GM19025 (cell line): ENCODE results near the gene ADAM12.
"Not testable (repeated sequence)": the region's sequence is repeated elsewhere in the genome, so short reads cannot be mapped to it uniquely, and the experiment has no call there.

ENCODE experiments used
- ATAC-seq: cut with Tn5 transposase; IDR thresholded peaks from one replicate; pipeline ENCODE4 v1.9.1; 2021; ENCODE audit warnings: mild to moderate bottlenecking, low read depth, moderate library complexity; ENCODE audit not compliant: unreplicated experiment

ADAM12 gene

DNA sequence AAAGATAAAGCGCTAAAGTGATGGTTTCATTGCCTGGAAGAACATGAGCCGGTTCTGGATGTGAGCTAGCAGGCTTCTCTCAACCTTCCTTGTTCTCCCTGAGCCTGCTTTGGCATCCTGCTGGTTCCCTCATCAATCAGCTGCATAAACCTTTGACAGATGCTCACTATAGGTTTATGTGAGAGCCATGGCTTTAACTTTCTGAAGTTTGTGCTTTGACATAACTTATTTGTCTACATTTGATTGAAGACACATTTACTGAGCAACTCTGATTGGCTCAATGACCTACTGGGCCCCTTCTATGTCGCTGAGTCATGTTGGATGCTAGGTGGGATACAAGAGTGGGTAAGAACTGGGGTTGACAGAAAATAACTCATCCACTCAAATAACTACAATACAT is 192.0 kb downstream of the ADAM12 start:
- no peak for ATAC-seq

DNA sequence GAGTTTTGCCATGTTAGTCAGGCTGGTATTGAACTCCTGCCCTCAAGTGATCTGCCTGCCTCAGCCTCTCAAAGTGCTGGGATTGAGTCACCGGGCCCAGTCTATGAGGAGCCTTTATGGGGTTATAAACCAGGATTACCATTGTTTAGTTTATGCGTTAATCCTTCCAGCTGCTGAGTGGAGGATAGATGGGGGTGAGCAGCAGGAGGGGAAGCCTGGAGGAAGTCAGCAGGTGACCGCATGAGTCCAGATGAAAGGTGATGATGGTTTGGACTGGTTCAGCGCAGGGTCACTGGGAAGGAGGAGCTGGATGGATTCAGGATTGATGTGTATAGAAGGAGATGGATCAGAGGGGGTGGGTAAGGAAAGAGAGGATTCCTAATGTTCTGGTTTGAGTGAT is 197.1 kb downstream of the ADAM12 start:
- no peak for ATAC-seq

DNA sequence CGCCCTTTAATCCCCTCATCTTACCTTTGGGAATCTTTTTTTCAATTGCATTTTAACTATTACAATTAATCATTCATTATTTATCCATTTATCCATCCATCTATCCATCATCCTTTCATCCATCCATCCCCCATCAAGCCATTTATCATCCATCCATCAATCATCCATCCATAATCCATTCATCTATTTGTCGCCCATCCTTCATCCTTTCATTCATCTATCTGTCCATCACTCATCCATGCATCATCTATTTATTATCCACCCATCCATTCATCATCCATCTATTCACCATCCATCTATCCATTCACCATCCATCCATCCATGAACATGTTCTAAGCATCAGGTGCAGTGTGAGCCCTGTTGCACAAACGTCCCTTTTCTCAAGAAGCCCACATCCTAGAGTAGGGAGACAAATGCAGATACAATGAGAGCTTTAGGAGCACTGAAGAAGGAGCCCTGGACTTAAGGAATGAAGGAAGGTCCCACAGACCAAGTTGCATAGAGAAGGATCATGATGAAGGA is 199.5 kb downstream of the ADAM12 start:
- ATAC-seq: no peak

DNA sequence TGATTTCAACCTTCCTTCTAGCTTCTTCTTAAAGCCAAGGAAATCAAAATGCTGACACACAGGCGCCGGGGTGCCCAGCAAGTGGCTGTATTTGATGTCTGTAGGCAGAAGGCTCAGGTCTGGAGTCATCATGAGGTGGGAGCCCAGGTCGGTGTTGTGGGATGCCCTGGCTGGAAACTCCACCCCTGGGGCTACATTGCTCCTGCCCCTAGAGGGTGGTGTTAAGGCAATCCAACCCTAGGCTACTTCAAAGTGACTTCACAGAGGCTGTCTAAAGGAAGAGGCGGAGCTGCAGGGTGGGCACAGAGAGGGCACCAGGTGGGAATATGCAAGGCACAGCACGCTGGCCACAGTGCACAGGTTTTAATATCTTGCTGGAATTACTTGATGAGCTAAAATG is 200.9 kb downstream of the ADAM12 start:
- no peak for ATAC-seq

DNA sequence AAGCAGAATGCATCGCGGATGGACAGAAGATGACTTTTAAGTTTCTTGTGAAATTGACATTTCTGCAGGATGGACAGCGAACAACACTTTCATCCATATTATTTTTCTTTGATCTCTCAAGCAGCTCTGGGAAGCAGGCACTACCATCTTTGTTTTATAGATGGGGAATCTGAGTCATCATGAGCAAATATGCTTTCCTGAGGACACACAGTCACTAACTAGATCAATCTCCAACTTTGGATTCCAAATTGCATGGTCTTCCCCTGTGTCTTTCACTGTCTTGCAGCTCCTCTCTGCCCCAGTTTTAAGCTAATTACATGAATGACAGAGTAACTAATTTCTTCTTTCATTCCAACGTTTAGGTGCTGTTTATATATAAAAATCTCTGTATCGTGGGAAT is 201.5 kb downstream of the ADAM12 start:
- ATAC-seq: no peak

DNA sequence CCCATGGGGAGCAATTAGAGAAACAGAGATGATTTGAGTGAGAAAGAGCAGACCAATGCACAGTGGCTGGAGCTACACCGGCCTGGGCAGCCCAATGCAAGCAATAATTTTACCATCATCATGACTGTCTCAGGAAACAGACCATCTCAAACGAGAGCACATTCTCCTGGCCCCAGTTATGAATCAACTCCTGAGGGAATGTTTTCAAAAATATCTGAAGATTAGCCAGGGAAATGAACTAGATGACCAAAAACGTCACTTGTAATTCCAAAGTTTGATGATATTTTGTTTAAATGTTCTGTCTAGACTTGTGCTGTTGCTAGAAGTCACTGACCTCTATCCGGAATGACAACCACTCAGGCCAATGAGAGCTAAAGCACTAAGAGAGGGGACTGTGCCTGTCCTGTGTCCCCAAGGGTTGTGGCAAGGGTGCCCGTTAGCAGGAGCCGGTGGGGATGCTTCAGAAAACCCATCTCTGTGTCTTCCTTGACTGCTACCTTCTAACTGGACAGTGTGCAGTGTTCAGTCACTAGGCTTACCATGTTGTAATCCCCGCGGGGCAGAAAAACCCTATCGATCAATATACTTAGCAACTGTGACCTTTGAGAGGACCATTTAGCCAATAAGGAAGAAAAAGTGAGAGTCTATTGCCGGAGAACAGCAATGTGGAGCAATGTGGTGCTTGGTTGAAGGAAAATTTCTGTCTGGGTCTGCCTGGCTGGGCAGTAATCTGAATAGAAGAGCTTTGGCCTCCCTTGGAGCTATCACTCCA is 202.4 kb downstream of the ADAM12 start:
- no peak for ATAC-seq

DNA sequence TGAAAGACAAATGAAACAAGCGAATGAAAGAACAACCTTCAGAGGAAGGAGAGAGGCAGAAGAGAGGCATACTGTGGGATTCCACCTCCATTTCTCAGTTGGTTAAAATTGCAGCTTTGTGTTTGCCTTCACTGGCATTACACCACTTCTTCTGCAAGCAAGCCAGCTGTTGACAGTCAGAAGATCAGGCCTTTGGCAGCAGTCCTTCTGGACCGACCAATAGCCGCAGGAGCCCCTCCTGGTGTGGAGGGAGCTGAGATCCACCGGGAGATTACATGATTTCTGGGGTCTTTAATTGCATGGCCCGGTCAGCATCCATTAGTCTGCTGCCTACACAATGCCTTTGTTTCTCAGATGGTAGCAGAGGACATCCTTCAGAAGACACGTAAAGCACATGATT is 206.7 kb downstream of the ADAM12 start:
- no peak for ATAC-seq

DNA sequence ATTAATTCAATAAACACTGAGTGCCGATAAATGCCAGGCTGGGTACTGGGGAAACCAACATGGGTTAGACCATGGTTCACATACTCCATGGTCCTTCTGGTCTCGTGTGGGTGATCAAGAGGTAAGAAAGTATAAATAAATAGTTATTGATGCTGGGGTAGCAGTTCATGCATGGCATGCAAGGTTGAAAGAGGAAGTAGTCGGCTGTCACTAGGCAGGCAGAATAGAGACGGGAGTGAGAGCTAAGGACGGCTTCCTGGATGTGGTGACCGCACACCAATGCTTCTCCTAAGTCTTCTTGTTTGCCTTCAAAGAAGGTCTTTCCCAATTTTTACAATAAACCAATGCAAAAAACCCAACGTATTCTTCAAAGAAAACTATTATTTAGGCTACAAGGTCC is 208.6 kb downstream of the ADAM12 start:
- no peak for ATAC-seq

DNA sequence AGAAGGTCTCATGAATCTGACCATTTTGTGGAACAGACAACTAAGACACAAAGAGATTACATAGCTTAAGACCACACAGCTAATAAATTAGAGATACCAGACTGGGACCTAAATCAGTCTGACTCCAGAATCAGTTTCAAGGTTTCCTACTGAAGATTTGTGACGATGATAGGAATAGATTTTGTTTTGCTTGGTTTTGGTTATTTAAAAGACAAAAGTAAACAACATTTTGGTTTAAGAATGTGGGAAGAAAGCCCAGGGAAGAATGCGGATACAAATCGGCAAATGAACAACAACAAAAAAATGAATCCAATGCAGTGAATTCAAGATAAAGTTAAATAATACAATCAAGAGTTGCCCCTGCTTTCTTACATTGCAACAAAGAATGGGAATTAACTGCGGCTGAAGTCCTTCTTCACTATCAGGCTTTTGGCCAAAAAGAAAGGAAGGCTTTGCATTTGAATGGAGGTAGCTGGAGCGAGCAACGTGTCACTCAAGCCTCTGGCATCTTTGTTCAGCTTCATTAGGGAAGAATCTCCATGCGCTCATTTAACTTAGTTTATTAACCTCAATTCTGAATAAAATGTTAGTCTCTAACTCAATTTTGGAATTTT is 210.8 kb downstream of the ADAM12 start:
- no peak for ATAC-seq

DNA sequence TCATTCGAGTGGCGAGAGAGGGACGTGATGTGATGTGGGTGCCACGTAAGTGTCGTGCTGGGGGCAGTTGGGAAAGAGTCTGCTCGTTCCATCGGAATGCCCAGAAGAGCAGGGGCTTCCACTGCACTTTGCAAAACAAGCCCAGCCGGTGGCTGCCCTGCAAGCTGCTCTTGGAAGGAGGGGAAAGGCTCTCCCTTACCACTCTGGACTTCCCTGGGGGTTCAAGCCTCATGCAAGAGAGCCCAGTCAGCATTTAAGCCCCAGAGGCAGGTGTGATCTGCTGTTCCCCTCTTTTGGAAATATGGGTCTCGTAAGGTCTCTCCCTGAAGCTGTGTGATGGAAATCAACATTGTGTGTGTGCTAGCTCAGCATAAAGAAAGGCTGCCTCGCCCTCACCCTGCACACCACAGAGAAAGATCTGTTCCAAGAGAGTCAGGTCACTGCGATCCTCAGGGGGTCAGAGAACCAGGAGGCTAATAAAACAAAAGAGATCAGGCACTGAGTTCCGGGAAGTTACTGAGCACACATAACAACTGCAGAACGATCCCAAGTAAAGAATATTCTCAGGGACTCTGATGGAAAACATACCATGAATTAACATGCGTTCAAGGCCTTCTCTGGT is 212.5 kb downstream of the ADAM12 start:
- no peak for ATAC-seq

DNA sequence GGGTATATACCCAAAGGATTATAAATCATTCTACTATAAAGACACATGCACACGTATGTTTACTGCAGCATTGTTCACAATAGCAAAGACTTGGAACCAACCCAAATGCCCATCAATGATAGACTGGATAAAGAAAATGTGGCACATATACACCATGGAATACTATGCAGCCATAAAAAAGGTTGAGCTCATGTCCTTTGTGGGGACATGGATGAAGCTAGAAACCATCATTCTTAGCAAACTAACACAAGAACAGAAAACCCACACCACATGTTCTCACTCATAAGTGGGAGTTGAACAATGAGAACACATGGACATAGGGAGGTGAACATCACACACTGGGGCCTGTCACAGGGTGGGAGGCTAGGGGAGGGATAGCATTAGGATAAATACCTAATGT is 215.5 kb downstream of the ADAM12 start:
- not testable (repeated sequence) for ATAC-seq

DNA sequence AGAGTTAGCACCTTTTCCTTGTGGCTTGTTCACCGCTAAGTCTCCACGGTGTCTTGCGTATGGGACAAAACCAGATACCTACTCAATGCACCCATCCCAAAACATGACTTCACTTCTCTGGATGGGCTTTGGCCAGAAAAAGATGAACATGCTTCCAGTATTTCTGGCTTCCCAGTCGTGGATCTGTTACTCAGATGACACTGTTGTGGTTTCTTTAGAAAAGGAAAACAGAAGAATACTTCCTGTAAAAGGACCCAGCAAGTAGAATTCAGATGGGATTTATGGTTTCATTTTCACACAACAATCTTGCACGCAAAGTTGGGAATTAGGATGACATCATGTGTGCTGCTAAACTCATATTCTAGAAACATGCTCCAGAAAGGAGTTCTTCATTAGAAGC is 216.7 kb downstream of the ADAM12 start:
- ATAC-seq: no peak

DNA sequence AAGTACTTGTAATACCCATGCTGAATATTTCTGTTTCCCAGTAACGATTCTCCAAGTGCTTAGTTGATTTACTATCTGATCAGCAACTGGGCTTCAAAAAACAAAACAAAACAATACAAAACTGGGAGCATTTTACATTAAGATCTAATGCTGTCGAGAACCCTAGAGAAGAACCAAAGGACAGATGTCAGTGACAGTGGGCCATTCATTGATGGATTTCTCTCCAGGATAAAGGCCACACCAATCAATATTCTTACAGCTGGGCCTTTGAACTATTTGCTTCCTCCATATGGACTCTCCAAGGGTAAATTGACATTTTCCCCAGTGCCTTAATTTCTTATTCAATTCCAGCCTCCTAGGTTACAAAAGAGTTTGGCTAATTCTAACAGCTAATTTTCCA is 217.5 kb downstream of the ADAM12 start:
- ATAC-seq: no peak

DNA sequence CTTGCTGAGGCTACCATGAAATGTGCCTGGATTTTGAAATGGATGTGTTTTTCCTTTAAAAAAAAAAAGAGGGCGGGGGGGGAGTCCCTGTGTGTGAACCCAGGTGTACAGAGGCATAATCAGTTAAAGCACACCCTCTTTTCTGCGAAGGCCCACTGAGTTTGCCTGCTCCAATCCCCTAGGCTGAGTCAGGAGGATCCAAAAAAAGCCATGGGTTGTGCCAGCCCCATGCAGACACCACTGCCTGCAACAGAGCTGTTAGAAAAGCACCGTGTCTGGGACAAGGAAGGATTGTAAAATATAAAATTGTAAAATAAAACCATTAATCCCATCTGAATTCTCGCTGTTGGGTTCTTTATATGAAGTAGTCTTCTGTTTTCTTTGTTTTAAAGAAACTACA is 217.9 kb downstream of the ADAM12 start:
- ATAC-seq: no peak

DNA sequence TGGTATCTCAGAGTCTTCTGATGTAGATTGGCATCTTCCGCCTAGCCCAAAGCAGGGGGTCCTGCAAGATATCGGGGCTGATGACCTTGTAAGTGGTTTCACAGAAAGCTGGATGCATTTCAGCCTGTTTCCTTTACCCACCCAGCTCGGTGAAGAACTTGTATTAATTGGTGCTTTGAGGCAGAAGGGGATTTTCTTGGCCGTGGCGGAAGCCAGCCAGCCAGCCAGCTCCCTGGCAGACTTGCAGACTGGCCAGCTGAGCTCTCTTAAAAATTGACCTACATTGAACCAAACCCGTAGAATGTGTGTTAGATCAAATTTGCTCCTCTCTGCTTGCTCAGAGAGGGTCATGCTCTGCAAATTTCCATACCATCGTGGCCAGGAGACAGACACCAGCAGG is 218.4 kb downstream of the ADAM12 start:
- ATAC-seq: no peak

DNA sequence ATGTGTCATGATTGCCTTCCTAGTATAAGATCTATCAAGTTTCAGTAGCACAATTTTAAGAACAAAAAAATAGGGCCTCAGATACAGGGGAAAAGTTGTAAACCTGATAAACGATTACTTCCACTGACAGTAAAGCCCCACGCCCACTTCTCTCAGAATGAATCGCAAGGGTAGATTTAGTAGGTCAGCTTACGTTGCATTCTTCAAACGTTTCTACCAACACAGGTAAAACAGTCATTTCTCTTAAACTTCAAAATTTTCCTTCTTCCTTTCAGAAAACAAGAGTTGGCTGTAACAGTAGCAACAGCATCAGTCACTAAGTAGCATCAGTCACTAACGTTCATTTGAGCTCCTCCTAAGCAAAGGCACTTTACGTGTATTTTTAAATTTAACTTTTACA is 221.5 kb downstream of the ADAM12 start:
- no peak for ATAC-seq

DNA sequence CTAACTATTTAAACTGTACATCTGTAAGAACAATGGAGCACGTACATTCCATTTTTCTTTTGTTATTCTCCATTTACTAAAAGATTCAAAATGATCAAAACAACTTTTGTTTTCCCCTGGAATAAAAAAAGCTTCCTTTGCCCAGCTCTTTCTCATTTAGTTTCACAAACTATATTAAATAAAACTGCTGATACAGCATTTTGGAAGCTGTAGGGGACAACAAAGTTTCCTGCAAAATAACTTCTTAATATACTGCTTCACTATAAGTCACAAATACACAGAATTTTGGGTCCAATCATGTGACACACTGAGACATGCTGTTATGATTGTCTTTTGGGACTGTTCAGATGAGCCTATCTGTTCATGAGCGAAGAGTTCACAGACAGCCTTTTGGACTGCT is 222.4 kb downstream of the ADAM12 start:
- no peak for ATAC-seq

DNA sequence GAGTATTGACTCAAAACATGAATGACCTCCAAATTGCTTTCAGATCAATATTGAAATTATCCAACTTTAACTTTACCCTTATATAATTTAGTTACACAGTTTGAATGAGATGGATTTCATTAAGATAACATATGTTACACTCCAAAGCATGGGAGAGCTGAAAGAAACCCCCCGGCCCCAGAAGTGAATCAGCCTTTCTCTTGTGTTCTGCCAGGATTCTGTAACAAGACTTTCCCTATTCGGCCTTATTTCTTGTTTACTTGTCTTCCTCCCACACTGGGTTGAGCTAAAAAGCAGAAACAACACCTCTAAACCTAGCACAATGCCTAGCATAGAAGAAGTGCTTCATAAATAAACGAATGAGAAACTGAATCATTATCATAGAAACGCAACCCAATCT is 224.8 kb downstream of the ADAM12 start:
- ATAC-seq: no peak

DNA sequence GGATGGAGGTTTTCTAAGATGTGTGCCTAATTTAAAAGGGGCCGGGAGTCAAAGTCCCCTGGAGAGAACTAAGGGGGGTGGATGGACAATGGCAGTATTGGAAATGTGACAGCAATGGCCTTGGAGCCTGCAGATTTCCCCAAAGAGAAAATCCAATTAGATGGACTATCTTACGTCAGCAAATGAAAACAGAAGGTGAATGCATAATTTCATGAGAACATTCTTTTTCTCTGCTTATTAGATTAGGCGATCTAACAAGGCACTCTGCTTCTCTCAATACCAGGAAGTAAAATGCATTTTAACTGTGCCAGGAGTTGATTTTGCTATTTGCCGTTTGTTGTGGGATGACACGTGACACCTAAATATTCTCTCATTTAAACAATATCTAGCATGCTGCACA is 226.6 kb downstream of the ADAM12 start:
- no peak for ATAC-seq

DNA sequence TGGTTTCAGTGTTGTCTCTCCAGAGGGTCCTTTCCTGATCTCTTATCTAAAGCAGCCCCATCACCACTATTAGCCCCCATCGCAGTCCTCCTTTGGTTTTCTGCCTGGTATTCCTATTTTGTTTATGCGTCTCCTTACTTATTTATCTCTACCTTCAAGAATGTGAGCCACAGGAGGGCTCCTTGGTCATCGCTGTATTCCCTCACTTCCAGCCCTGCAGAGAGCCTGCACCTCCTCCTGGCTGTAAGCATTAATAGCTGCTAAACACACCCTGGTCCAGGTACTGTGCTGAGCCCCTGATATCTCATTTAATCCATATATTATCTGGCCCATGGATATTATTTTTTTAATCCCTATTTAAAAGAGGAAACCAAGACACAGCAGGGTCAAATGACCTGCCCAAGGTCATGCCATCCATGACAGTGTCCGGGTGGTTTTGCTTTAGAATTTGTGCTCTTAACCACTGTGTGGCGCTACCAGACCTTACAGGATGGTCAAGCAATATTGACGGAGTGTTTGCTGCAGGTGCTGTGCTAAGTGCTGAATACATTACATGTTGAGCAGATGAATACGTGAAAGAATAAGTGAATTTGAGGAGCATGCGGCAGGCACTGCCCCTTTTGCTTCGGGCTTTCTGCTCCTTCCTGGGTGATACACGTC is 227.2 kb downstream of the ADAM12 start:
- no peak for ATAC-seq

DNA sequence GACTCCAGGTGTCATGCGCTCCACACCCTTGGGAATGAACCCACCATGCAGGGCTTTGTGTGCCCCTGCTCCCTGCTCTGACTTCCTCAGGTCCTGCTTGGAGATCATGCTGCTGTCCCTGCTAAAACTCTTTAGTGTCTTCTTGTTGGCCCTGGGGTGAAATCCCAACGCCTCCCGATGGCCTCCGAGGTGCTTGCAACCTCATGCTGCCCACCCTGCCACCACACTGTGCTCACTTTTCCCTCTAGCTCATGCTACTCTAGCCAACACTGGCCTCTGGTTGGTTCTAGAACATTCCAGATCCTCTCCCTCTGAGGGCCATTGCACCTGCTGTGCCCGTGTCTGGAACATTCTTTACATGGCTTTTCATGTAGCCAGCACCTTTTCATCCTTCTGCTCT is 227.7 kb downstream of the ADAM12 start:
- no peak for ATAC-seq
